Thyroid gland (tissue), 4 donors: ENCODE results near the gene IFI44.

Experiments used
- POLR2A ChIP-seq, 2 donors: fragments of 450-650 bp; IDR thresholded peaks; one replicate each; pipeline ENCODE4 v1.6.1; 2017; ENCODE audit warnings: antibody characterized with exemption in 2 of 2, mild to moderate bottlenecking in 2 of 2, moderate library complexity in 1 of 2
- TF ChIP-seq, protein P1 (sequence below), 6 experiments: fragments of 200-600 bp in 3 of 6; fragments of 450-650 bp in 3 of 6; sonication (generic) in 3 of 6; IDR thresholded peaks; one replicate each; pipeline ENCODE4 v1.5.1; 2016 to 2019; ENCODE audit warnings: antibody characterized with exemption in 6 of 6, mild to moderate bottlenecking in 2 of 6, inconsistent platforms in 1 of 6, moderate library complexity in 1 of 6

DNA sequence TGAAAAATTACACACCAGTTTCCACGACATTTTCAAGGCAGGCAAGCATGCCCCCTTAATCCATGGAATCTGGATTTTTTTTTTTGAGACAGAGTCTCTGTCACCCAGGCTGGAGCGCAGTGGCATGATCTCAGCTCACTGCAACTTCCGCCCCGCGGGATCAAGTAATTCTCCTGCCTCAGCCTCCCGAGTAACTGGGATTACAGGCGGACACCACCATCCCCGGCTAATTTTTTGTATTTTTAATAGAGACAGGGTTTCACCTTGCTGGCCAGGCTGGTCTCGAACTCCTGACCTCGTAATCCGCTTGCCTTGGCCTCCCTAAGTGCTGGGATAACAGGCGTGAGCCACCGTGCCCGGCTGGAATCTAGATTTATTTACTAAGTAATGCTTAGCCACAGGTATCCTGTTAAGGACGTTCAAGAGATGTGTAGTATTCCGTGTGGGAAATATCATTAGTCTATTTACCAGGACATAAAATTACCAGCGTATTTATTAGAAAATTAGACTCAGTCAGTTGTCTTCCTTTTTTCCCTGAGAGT is 2.5 kb downstream of the IFI44 start:
- TF ChIP-seq, protein P1, sequence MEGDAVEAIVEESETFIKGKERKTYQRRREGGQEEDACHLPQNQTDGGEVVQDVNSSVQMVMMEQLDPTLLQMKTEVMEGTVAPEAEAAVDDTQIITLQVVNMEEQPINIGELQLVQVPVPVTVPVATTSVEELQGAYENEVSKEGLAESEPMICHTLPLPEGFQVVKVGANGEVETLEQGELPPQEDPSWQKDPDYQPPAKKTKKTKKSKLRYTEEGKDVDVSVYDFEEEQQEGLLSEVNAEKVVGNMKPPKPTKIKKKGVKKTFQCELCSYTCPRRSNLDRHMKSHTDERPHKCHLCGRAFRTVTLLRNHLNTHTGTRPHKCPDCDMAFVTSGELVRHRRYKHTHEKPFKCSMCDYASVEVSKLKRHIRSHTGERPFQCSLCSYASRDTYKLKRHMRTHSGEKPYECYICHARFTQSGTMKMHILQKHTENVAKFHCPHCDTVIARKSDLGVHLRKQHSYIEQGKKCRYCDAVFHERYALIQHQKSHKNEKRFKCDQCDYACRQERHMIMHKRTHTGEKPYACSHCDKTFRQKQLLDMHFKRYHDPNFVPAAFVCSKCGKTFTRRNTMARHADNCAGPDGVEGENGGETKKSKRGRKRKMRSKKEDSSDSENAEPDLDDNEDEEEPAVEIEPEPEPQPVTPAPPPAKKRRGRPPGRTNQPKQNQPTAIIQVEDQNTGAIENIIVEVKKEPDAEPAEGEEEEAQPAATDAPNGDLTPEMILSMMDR (IDR thresholded peaks at IDR 0.05) = no peak
- TF ChIP-seq POLR2A (IDR thresholded peaks at IDR 0.05) = no peak
